Activated naive CD4-positive, alpha-beta T cell treated with anti-CD3 and anti-CD28 coated beads for 36 hours (primary cell): Measurements from ENCODE around the gene ENTPD2. TPM values are rescaled to one million over a fixed set of nuclear protein-coding genes. Genes with fewer than 3 reads are reported as not detected.
"Not testable (repeated sequence)": the region's sequence is repeated elsewhere in the genome, so short reads cannot be mapped to it uniquely, and the experiment has no call there.

ENCODE experiments used
- CTCF ChIA-PET: fragments of 350-600 bp; sonication (Branson Sonifier 250); formaldehyde crosslinking; loops from one replicate; lab custom pipeline; 2021; ENCODE audit warnings: antibody characterized with exemption; lab: Charles Lee
- DNase-seq: peaks from one replicate; pipeline ENCODE4 v3.0.0-alpha.2; 2020
- H3K27ac Mint-ChIP-seq: one replicate; pipeline ENCODE4 v1.8.0; 2021; ENCODE audit warnings: mild to moderate bottlenecking, mixed read lengths
- H3K27me3 Mint-ChIP-seq: one replicate; pipeline ENCODE4 v1.8.0; 2021; ENCODE audit warnings: low read depth, mixed read lengths
- H3K36me3 Mint-ChIP-seq: one replicate; pipeline ENCODE4 v1.8.0; 2021; ENCODE audit warnings: low read depth, mixed read lengths
- H3K4me1 Mint-ChIP-seq: one replicate; pipeline ENCODE4 v1.8.0; 2021; ENCODE audit warnings: low read depth, mixed read lengths
- H3K4me3 Mint-ChIP-seq: one replicate; pipeline ENCODE4 v1.8.0; 2021; ENCODE audit warnings: mild to moderate bottlenecking, moderate library complexity, mixed read lengths
- H3K9me3 Mint-ChIP-seq: one replicate; pipeline ENCODE4 v1.8.0; 2021; ENCODE audit warnings: mixed read lengths
- intact Hi-C: fragments of 100-400 bp; cut with micrococcal nuclease; formaldehyde crosslinking; loops from one replicate; pipeline ENCODE4 v1.15.1; 2023
- total RNA-seq, 2 experiments: library from RNA; stranded (reverse); gene quantifications; one replicate each; pipeline ENCODE4 v1.2.3, GENCODE V29; 2021

The ENTPD2 gene
- total RNA-seq, 2 experiments from 2014 or later: not detected

GRCh38 chr9:137006116-137007003, 47.5 kb downstream of the ENTPD2 start:
- Mint-ChIP-seq H3K4me3 (no peak overlapping the region), H3K4me1 (no peaks in the 10 kb centered on the region)

GRCh38 chr9:137004285-137004684, 49.6 kb downstream of the ENTPD2 start:
- DNase-seq, H3K27me3 Mint-ChIP-seq, H3K4me3 Mint-ChIP-seq, H3K27ac Mint-ChIP-seq, H3K9me3 Mint-ChIP-seq, H3K36me3 Mint-ChIP-seq, H3K4me1 Mint-ChIP-seq: not testable (repeated sequence)
- CTCF ChIA-PET: interaction anchor here (1.1 kb wide), 1 partner anchor 31 kb away, joined by 5 read pairs; no protein-coding TSS in a partner anchor
- intact Hi-C loops: loop anchor here (2.0 kb wide), 1 partner anchor 31 kb away; no protein-coding TSS in a partner anchor

More at GRCh38 chr9:137006116-137007003, 47.5 kb downstream of the ENTPD2 start:
- intact Hi-C loops: no loop called here
- Mint-ChIP-seq H3K27me3 (no peaks in the 10 kb centered on the region), H3K27ac (no peak overlapping the region), H3K36me3 (no peaks in the 10 kb centered on the region), H3K9me3 (no peaks in the 10 kb centered on the region)
- CTCF ChIA-PET: interaction anchor here (0.9 kb wide), 1 partner anchor 23 kb away, joined by 3 read pairs; no protein-coding TSS in a partner anchor
- DNase-seq: no peak

GRCh38 chr9:137002646-137003041, 51.2 kb downstream of the ENTPD2 start:
- Mint-ChIP-seq H3K27me3 (peaks cover 10% of the 10 kb centered on the region), H3K4me3 (no peak overlapping the region), H3K27ac (no peak overlapping the region), H3K36me3 (no peaks in the 10 kb centered on the region), H3K9me3 (no peaks in the 10 kb centered on the region), H3K4me1 (peaks cover 8% of the 10 kb centered on the region)
- no peak for DNase-seq
- intact Hi-C loops: no loop called here
- CTCF ChIA-PET: interaction anchor here (0.9 to 1.0 kb wide), 2 partner anchors 10 to 32 kb away, joined by 3 read pairs; no protein-coding TSS in a partner anchor

- no peaks in the 10 kb centered on the region for H3K36me3 Mint-ChIP-seq
- intact Hi-C loops: no loop called here
Observed at GRCh38 chr9:137001857-137002645, 51.8 kb downstream of the ENTPD2 start.

GRCh38 chr9:137000177-137000930, 53.5 kb downstream of the ENTPD2 start:
- H3K27me3 Mint-ChIP-seq: peaks cover 13% of the 10 kb centered on the region
- H3K4me3 Mint-ChIP-seq: no peak overlapping the region
- DNase-seq: no peak
- intact Hi-C loops: no loop called here
- no peaks in the 10 kb centered on the region for H3K9me3 Mint-ChIP-seq
- H3K4me1 Mint-ChIP-seq: peaks cover 13% of the 10 kb centered on the region
- H3K27ac Mint-ChIP-seq: no peak overlapping the region
- H3K36me3 Mint-ChIP-seq: no peaks in the 10 kb centered on the region
- CTCF ChIA-PET: interaction anchor here (0.7 to 1.7 kb wide), 2 partner anchors 35 to 527 kb away, joined by 5 to 6 read pairs; no protein-coding TSS in a partner anchor

More at GRCh38 chr9:137001857-137002645, 51.8 kb downstream of the ENTPD2 start:
- no peak overlapping the region for H3K27ac Mint-ChIP-seq
- H3K27me3 Mint-ChIP-seq: peaks cover 13% of the 10 kb centered on the region
- DNase-seq: no peak
- H3K9me3 Mint-ChIP-seq: no peaks in the 10 kb centered on the region
- peaks cover 10% of the 10 kb centered on the region for H3K4me1 Mint-ChIP-seq
- CTCF ChIA-PET: interaction anchor here (0.6 to 0.9 kb wide), 2 partner anchors 33 to 515 kb away, joined by 3 read pairs; no protein-coding TSS in a partner anchor
- no peak overlapping the region for H3K4me3 Mint-ChIP-seq

Other genes starting within 250 kb of the ENTPD2 start
- gene RABL6, start 246.1 kb downstream of the ENTPD2 start, total RNA-seq: 10 to 100 TPM; 74.9 to 82.7 TPM
- gene AJM1, start 211.6 kb downstream of the ENTPD2 start, total RNA-seq: 1 to 10 TPM; 1.7 to 2.0 TPM
- 100 to 1,000 TPM; 110 to 116 TPM for gene PHPT1, start 204.7 kb downstream of the ENTPD2 start, total RNA-seq
- 10 to 100 TPM; 15.9 to 16.1 TPM for gene MAMDC4, start 201.7 kb downstream of the ENTPD2 start, total RNA-seq
- gene EDF1, start 187.8 kb downstream of the ENTPD2 start, total RNA-seq: 100 to 1,000 TPM; 259 to 288 TPM
- 10 to 100 TPM; 39.7 to 41.8 TPM for gene TRAF2, start 167.5 kb downstream of the ENTPD2 start, total RNA-seq
- 10 to 100 TPM; 44.0 to 47.8 TPM for gene FBXW5, start 109.3 kb downstream of the ENTPD2 start, total RNA-seq
- under 1 TPM in 1 of 2 experiments, not detected in 1; 0.83 TPM for gene C8G, start 108.8 kb downstream of the ENTPD2 start, total RNA-seq
- gene LCN12, start 101.8 kb downstream of the ENTPD2 start, total RNA-seq: 1 to 10 TPM; 1.1 to 1.9 TPM
- not detected for gene PTGDS, start 76.6 kb downstream of the ENTPD2 start, total RNA-seq
- gene LCNL1, start 71.1 kb downstream of the ENTPD2 start, total RNA-seq: not detected
- 10 to 100 TPM; 75.9 to 76.8 TPM for gene PAXX, start 61.6 kb downstream of the ENTPD2 start, total RNA-seq
- not detected for gene CLIC3, start 57.5 kb downstream of the ENTPD2 start, total RNA-seq
- 1 to 10 TPM; 4.1 to 4.7 TPM for gene ABCA2, start 25.8 kb downstream of the ENTPD2 start, total RNA-seq
- gene FUT7, start 22.0 kb downstream of the ENTPD2 start, total RNA-seq: not detected
- gene NPDC1, start 7.9 kb downstream of the ENTPD2 start, total RNA-seq: 10 to 100 TPM; 14.2 to 15.9 TPM
- 1 to 10 TPM; 3.8 to 3.9 TPM for gene SAPCD2, start 16.5 kb upstream of the ENTPD2 start, total RNA-seq
- 1 to 10 TPM; 2.6 to 3.4 TPM for gene UAP1L1, start 23.5 kb upstream of the ENTPD2 start, total RNA-seq
- 10 to 100 TPM; 18.7 to 18.9 TPM for gene MAN1B1, start 32.9 kb upstream of the ENTPD2 start, total RNA-seq
- 100 to 1,000 TPM; 162 to 167 TPM for gene DPP7, start 60.7 kb upstream of the ENTPD2 start, total RNA-seq
- gene GRIN1, start 85.1 kb upstream of the ENTPD2 start, total RNA-seq: under 1 TPM in 1 of 2 experiments, not detected in 1; 0.35 TPM
- gene LRRC26, start 116.0 kb upstream of the ENTPD2 start, total RNA-seq: not detected
- gene TMEM210, start 118.0 kb upstream of the ENTPD2 start, total RNA-seq: not detected
- gene ANAPC2, start 134.5 kb upstream of the ENTPD2 start, total RNA-seq: 10 to 100 TPM; 34.8 to 36.6 TPM
- gene SSNA1, start 134.6 kb upstream of the ENTPD2 start, total RNA-seq: 10 to 100 TPM; 48.2 to 49.9 TPM
- gene TPRN, start 146.7 kb upstream of the ENTPD2 start, total RNA-seq: 1 to 10 TPM; 2.1 to 2.6 TPM
- gene TMEM203, start 151.6 kb upstream of the ENTPD2 start, total RNA-seq: 10 to 100 TPM; 21.8 to 23.2 TPM
- 10 to 100 TPM; 25.3 to 26.1 TPM for gene NDOR1, start 151.6 kb upstream of the ENTPD2 start, total RNA-seq
- gene RNF208, start 168.2 kb upstream of the ENTPD2 start, total RNA-seq: 1 to 10 TPM; 4.9 to 5.0 TPM
- gene CYSRT1, start 171.1 kb upstream of the ENTPD2 start, total RNA-seq: under 1 TPM; 0.17 to 0.26 TPM
- gene RNF224, start 173.4 kb upstream of the ENTPD2 start, total RNA-seq: not detected
- not detected for gene SLC34A3, start 176.8 kb upstream of the ENTPD2 start, total RNA-seq
- 100 to 1,000 TPM; 193 to 196 TPM for gene TUBB4B, start 187.2 kb upstream of the ENTPD2 start, total RNA-seq
- not detected for gene STPG3, start 197.2 kb upstream of the ENTPD2 start, total RNA-seq
- gene NELFB, start 201.3 kb upstream of the ENTPD2 start, total RNA-seq: 10 to 100 TPM; 47.0 to 47.1 TPM
- 1 to 10 TPM in 1 of 2 experiments, under 1 TPM in 1; 0.93 to 1.1 TPM for gene TOR4A, start 223.7 kb upstream of the ENTPD2 start, total RNA-seq
- gene NRARP, start 248.2 kb upstream of the ENTPD2 start, total RNA-seq: 1 to 10 TPM; 1.8 to 2.2 TPM